GM21737 (cell line): ENCODE data around the gene KRT6C.

Experiments used
- ATAC-seq: cut with Tn5 transposase; IDR thresholded peaks from one replicate; pipeline ENCODE4 v1.9.1; 2021; ENCODE audit warnings: mild to moderate bottlenecking, moderate library complexity; ENCODE audit not compliant: unreplicated experiment

KRT6C gene

DNA sequence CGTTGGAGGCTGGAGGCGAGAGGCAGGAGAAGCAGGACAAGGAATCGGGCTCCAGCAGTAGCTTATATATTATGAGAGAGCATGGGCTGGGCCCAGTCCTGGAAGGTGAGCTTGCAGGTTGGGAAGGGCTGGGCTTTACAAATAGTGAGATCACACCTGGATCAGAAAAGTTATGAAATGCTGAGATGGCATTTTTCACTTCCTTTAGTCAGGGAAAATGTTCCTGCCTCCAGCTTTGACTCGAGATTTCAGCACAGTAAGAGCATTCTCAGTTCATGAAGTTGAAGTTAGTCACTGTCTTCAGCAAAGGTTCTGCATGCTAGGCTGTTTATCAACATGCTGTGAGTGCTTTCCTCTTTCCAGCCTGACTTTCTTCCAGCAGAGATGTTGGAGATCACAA lies at the start of gene KRT6C:
Gene KRT6C (minus strand): TSS at position 38 of the 400 bp plus-strand sequence. CDS start 68 bp downstream, outside the sequence.
- no peak for ATAC-seq

DNA sequence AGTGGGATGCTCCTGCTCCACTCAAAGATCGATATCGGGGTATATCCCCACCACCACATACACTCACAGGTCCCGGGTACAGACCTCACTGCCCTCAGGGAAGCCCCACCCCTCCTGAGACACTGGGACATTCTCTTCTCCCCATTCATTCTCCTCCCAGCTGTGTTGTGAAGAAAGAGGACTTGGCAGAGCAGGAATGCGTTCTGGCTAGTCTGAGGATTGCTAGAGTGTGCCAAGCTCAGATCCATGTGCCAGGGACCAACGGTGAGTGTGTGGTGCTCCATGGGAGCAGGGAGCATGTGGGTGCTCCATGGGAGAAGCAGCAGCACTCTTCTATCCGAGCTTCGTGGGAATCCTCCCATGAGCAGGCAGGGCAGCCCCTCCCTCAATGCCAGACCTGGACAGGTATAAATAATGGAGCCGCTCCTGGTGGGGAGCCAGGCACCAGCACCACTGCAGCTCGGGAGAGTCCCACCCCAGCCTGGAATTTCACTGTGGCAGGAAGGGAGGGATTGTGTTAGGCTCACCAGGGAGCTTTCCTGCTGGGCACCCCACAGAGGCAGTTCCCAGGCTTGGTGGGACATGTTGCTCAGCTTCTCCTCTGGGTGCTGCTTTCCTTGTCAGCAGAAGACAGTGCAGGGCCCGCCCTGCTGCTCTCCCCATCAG lies 48.9 kb upstream of the KRT6C start:
- ATAC-seq, result no peak

DNA sequence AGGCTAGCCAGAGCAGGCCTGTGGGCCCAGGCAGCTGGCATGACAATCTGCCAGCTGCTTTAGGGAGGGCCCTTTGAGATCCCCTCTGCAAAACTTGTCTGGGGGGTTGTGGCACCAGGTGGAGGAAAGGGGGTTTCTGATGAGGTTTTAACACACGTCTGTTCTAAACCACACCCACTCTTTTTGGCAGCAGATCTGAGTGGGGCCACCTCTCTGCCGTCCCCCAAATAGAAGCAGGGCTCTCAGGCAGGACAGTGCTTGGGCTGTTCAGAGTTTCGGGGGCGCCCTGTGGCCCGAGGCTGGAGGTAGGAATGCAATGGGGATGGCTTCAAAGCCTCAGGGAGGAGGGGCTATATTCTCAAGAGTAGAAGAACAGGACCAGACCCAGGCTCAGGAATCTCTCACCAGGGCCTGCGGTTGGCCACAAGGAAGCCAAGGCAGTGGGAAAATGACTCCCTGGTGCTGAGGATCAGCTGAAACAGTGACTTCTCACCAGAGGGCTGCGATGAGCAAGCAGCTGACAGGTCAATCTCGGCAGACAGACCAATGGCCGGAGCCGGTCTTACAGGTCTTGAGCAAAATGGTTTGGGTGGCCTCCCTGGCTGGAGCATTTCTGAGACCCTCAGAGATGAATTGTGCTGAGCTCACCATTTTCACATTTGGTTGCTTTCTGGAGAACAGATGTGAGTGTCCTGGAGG lies 48.1 kb upstream of the KRT6C start:
- ATAC-seq, result no peak

DNA sequence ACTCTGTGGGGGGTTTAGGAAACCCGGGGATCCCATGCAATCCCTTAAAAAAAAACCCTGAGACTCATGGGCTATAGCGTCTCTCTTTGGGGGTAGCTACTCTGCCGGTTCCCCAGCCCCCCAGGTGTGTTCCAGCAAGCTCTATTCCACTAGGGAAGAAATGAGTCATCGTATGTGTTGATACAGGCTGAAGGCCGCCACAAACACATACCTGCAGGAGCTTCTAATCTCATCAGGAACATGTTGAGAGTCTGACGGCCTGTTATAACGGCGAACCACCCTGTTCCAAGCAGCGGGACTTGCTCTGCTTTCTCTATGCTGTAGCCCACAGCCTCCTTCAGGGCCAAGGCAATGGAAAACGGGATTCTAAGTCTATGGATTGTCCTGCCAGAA lies 47.6 kb upstream of the KRT6C start:
- ATAC-seq, result no peak

DNA sequence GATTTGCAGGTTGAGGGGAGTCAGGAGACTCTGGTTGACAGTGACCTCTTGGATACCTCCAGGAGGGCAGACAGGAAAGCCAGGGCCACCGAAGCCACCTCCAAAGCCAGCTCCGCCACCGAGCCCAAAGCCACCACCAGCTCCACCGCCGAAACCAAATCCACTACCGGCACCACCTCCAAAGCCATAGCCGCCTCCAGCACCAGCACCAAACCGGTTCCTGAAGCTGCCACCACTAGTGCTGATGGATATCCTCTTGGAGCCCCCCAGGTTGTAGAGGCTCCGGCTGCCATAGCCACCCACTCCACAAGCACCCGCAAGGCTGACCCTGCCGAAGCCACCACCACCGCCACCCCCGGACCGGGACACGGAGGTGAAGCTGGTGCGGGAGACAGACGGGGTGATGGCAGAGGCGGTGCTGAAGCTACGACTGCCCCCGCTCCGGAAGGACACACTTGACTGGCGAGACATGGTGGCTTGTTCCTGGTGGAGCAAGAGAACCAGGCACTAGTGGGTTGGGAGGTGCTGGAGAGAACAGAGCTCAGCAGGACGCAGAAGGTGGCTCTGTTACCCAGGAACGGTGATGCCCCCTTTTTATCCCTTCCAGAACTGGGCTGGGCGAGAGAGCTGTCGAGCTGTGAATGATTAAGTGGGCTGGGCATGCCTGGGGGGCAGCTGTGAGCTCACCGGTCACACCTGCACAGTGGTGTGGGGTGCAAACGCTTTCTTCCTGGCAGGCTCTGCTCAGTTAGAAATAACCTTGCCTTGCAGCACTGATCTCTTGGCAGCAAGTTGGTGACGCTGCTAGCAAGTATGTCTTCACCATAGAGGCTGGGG lies 46.4 kb upstream of the KRT6C start, which contains the start of gene KRT5:
Gene KRT5 (minus strand): TSS at position 569 of the 837 bp plus-strand sequence. CDS start 98 bp downstream, at position 471.
- no peak for ATAC-seq

DNA sequence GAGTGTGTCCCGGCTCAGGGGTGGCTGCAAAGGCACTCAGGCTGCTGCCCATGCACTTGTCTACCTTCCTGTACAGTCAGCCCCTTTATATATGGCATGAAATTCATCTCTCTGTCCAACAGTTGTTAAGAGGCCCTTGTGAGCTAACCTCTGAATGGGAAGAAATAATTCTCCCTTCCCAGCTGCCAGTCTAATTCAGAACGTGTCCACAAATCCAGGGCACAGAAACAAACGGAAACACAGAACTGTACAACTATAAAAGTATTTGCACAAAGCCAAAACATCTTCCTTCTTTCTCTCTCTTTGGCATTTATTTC lies 45.7 kb upstream of the KRT6C start:
- ATAC-seq, result no peak

DNA sequence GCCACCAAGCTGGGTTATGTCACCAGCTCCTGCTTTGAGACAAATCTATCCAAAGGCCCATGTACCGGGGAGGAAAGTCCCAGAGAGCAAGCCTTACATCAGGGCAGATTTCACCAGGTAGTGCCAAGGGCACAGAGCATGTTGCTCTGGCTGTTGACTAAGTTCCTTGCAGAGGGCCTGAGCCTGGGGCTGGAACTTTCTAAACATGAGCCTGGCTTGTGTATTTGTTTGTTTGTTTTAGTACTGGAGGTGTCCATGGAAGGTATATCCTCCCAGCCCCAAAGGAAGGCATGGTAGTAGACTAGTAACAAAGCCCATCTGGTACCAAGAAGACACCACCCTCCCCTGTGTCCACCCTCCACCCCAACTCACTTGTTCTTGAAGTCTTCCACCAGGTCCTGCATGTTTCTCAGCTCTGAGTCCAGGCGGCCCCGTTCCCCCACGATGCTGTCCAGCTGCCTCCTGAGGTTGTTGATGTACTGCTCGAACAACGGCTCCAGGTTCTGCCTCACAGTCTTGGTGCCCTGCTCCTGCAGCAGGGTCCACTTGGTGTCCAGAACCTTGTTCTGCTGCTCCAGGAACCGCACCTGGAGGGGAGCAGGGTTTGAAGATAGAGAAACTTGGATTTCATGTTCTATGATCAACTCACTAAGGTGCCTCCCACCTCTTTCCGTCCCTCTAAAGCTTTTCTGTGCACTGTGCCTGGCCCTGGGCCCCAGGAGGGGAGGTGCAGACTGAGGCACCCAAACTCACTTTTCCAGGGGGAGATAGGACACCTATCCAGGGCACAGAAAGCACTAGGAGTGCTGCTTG lies 45.2 kb upstream of the KRT6C start:
- no peak for ATAC-seq

DNA sequence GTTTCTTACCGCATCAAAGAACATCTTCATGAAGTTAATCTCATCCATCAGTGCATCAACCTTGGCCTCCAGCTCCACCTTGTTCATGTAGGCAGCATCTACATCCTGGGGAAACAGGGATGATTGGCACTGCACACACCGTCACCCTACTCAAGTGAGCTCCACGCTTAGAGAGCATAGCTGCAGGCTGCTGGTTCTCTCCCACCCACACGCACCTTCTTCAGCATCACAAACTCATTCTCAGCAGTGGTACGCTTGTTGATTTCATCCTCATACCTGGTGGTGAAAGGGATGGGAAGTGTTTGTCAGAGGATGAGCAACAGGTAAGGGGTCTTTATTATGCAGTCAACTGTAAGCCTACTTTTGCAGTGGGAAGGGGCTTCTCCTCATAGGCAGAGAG lies 44.3 kb upstream of the KRT6C start:
- no peak for ATAC-seq

DNA sequence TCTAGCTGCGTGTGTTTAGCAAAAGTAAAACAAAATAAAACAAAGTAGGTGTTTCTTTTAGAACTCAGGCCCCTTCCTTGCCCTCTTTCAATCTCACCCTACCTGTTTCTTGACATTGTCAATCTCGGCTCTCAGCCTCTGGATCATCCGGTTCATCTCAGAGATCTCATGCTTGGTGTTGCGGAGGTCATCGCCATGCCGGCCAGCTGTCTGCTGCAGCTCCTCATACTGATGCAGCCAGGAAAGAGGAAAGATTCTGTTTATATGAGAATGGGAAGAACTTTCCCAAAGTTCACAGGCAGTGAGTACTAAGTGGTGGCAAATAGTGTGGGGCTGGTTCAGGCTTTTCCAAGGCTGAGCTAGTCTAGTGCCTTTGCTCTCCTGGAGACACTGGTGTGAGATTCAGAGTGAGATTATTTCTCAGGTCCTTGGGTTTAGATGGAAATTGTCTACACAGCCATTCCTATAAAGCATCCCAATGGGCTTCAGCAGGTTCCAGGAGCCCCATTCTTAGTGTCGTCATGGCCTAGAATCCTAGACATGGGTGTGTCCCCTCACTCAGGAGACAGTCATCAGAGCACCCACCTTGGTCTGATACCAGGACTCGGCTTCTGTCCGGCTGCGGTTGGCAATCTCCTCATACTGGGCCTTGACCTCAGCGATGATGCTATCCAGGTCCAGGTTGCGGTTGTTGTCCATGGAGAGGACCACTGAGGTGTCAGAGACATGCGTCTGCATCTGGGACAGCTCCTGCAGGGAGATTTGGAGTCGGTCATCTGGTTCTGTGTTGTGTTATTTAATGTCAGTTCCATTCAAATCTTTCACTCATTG lies 43.6 kb upstream of the KRT6C start:
- ATAC-seq, result no peak

DNA sequence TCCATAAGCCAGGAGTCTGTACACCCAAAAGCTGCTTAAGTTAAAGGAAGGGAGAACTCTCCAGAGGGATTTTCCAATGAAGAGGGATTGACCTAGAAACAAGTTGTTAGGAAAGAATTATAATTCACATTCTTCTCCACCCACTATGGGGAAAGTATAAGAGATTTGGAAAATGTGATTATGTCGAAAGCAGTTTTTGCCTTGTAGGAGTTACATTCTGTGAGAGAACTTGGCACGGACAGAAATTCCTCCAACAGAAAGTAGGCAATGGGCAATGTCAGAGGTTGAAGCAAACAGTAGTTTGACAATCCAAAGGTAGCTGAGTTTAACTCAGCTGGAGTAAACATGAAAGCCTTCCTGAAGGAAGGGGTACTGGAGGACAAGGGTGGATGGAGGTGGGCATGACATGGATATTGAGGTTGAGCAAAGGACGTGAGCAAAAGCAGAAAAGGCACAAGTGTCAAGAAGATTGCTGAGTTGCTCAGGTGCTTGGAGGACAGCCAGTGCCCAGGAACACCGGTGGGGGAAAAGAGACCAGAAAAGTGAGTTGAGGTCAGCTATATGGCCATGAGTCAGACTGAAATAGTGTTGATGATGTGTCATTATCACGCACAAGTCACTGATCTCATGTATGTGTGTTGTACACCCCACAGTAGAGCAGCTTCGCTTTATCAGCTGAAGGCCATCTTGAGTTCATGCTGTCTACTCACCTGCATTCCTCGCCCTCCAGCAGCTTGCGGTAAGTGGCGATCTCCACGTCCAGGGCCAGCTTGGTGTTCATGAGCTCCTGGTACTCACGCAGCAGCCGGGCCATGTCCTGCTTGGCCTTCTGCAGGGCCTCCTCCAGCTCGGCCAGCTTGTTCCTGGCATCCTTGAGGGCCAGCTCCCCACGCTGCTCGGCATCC lies 42.6 kb upstream of the KRT6C start:
- ATAC-seq, result no peak

DNA sequence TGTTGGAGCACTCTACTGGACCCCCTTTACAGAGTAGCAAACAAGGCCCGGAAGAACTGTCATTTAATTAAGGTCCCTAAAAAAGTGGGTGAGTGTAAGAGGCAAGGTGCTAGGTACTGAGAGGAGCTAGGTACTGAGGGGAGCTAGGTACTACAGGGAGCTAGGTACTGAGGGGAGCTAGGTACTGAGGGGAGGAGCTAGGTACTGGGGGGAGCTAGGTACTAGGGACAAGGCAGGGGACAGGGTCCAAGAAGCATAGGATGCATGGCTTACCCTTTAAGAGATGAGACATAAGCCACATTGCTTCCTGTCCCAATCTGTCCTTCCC lies 41.7 kb upstream of the KRT6C start:
- ATAC-seq, result no peak

DNA sequence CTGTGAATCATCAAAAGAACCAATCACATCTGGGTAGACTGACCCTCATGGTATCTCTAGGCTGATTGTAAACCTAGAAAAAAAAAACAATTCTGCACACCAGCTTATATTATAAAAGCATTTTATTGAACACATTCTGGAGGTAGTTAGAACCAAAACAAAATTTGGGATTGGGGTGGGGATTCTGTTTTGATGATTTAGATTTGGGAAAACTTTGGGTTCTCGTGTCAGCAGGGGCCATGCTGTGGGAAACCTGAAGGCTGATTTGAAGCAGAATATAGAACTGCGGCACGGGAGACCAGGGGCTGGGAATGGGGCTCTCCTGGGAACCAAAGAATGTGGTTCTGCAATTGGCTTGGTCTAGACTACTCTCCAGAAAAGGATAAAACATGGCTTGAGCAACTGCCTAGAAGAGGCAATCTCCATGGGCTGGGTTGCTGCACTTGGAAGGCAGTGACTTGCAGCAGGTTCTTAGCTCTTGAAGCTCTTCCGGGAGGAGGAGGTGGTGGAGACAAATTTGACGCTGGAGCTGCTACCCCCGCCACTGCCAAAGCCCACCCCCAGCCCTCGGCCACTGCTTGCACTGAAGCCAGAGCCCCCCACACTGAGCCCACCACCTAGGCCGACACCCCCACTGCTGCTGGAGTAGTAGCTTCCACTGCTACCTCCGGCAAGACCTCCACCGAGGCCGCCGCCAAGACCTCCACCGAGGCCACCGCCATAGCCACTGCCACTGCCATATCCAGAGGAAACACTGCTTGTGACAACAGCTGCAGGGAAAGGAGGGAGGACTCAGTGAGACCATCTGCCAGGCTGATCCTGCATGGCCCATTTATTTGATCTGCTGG lies 41.1 kb upstream of the KRT6C start:
- ATAC-seq, result no peak

DNA sequence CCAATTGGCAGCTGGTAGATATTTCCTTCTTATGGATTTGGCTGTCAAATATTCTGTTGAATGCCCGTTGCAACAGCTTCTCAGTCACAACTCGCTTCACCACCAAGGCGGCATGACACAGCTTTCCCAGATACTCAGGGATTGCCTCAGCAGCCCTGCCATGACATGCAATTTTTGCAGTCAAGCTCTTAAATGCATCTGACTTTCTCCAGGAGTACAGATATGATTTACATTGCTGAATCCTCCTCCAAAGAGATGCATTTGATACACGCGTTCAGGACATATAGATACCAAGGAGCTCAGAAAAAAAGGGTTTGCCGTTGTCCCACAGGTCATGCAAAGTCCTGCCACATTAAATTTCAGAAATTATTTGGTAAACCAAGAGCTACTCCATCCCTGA lies 40.1 kb upstream of the KRT6C start:
- ATAC-seq, result no peak

DNA sequence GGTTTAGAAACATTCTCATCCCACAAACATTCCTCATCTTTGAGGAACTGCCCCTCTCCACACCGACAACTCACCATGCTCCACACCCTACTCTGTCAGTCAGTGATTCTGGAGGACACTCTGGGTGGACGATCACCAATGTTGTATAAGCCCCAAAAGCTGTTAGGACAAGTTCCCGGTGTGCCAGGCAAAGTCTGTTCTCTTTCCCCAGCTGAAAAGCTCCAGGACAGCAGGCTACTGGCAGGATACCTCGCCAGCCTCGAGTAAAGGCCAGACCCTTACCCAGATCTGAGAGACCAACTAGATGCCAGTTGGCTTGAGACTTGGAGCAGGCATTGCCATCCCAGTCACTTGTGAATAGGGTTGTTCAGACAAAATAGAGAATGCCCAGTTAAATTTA lies 34.6 kb upstream of the KRT6C start:
- ATAC-seq, result no peak

DNA sequence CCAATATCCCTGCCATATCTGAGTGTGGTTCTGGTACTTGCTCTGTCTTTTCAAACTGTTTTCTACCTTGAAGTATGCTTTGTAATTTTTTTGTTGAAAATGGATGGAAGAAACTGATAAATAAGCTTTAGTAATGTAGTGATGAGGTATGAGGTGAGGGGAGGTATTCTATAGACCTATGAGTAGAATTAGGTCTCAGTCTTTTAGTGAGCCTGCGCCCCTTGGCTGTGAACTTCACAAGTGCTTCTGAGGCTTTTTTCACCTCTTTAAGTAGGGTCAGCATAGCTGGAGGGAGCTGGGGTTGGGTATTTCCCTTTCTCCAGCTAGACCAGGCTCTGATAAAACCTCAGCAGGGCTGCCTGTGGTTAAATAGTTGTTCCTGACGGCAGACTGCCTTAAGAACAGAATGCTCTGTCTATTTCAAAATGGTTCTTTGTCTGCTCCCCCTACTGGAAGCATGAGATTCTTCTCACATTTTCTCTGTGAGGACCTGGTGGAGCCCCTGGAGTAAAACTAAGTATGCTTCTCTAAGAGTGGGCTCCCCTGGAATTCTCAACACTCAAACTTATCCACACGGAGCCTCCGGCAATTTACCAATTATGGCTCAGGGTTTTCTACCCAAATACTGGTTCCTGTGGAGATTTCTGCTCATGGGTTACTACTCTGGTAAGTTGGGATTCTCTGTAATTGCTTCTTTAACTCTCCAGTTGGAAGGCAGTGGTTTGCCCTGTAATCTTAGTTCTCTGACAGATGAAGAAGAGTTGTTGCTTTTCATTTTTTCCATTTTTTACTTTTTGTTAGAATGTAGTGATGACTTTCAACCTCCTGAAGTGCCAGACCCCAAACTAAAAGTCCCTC lies 33.5 kb upstream of the KRT6C start:
- ATAC-seq, result no peak

DNA sequence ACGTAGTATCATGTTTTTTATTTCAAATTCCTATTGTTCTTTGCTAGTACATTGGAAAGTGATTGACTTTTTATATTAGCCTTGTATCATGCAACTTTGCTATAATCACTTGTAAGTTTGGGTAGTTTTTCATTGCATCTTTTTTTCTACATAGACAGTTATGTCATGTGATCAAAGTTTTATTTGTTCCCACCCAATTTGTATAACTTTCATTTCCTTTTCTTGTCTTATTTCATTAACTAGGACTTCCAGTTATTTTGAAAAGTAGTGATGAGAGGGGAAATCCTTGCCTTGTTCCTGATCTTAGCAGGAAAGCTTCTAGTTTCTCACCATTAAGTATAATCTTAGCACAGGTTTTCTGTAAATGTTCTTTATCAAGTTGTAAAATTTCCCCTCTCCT lies 29.3 kb upstream of the KRT6C start:
- no peak for ATAC-seq

DNA sequence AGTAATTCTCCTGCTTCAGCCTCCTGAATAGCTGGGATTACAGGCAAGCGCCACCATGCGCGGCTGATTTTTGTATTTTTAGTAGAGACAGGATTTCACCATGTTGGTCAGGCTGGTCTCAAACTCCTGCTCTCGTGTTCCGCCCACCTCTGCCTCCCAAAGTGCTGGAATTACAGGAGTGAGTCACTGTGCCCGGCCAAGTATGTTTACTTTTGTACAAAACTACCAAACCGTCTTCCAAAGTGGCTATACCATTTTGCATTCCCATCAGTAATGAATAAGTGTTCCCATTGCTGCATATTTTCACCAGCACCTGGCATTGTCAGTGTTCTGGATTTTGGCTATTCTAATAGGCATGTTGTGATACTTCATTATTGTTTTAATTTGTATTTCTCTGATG lies 27.9 kb upstream of the KRT6C start:
- ATAC-seq, result no peak
